Measurements from ENCODE around the gene PDE11A. TPM values are rescaled to one million over a fixed set of nuclear protein-coding genes. Genes with fewer than 3 reads are reported as not detected.

PDE11A gene
- total and polyA plus RNA-seq, 2 of the 13 experiments (the other 11 are each of a cell fraction or from before 2014, with no cell fraction given) = 1.2 to 1.7 TPM

DNA sequence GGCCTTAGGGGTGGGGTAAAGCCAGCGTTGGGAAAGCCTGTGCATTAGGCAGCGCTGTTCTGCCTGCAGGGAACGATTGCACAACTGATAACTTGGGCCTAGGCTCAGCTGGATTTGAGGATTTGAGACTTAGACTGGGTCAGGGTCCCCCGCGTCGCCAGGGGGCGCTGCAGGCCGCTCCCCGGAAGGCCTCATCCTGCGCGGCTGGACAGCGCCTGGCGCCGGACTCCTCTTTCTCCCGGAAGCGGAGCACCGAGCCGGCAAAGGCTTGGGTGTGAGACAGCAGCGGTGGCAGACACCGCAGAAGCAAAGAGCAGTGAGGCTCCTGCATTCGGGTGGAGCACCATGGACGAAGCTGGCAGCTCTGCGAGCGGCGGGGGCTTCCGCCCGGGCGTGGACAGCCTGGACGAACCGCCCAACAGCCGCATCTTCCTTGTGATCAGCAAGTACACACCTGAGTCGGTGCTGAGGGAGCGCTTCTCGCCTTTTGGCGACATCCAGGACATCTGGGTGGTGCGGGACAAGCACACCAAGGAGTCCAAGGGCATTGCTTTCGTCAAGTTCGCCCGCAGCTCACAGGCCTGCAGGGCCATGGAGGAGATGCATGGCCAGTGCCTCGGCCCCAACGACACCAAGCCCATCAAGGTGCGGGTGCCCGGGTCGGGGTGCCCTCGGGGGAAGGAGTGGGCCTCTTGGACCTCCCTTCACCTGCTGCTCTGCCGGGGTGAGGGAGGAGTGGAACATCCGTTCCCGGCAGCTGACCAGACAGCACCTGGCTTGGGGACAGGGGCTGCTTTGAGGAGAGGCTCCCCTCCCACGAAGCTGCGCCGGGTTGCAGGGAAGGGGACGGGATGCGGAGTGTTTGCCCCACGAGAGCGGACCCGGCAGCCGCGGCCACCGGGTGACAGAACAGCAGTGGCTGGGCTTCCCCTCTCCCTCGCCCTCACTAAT lies 39.9 kb upstream of the PDE11A start, which contains the start of gene RBM45 (continued):
- TF ChIP-seq KIAA2018 (CRISPR knock-in tag; IDR thresholded peaks at IDR 0.05; ENCODE audit: borderline replicate concordance) (peak; percentile 34; the same call in 1 of the 2 replicates), ZNF552 (CRISPR knock-in tag; IDR thresholded peaks at IDR 0.05; ENCODE audit: borderline replicate concordance) (peak; percentile 74), ETV6 (CRISPR knock-in tag; conservative IDR thresholded peaks at IDR 0.05) (peak; percentile 90), KAT2B (IDR thresholded peaks at IDR 0.05; ENCODE audit: borderline replicate concordance, low read depth, low read length) (no peak), SATB2 (CRISPR knock-in tag; IDR thresholded peaks at IDR 0.05) (no peak), ARNT (IDR thresholded peaks at IDR 0.05) (no peak), HOXD1 (CRISPR knock-in tag; IDR thresholded peaks at IDR 0.05) (no peak), ZNF558 (CRISPR knock-in tag; IDR thresholded peaks at IDR 0.05; ENCODE audit: borderline replicate concordance) (peak; percentile 97; the same call in 1 of the 2 replicates), SNAPC2 (CRISPR knock-in tag; IDR thresholded peaks at IDR 0.05) (peak; percentile 96), SOX6 (IDR thresholded peaks at IDR 0.05) (no peak), SOX6 (CRISPR knock-in tag; IDR thresholded peaks at IDR 0.05) (peak; percentile 88), FOXM1 (CRISPR knock-in tag; IDR thresholded peaks at IDR 0.05) (no peak), HMGXB3 (CRISPR knock-in tag; IDR thresholded peaks at IDR 0.05; ENCODE audit: borderline replicate concordance) (peak; percentile 94), POLR2AphosphoS2 (IDR thresholded peaks at IDR 0.05; ENCODE audit: low read depth, low read length) (no peak), REXO4 (CRISPR knock-in tag; IDR thresholded peaks at IDR 0.05; ENCODE audit: borderline replicate concordance) (0 out of 2 replicates have a peak, but pooled peaks have one; percentile 36)
- TF ChIP-seq, protein P1, sequence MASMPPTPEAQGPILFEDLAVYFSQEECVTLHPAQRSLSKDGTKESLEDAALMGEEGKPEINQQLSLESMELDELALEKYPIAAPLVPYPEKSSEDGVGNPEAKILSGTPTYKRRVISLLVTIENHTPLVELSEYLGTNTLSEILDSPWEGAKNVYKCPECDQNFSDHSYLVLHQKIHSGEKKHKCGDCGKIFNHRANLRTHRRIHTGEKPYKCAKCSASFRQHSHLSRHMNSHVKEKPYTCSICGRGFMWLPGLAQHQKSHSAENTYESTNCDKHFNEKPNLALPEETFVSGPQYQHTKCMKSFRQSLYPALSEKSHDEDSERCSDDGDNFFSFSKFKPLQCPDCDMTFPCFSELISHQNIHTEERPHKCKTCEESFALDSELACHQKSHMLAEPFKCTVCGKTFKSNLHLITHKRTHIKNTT (CRISPR knock-in tag; IDR thresholded peaks at IDR 0.05) = no peak
